Right lobe of liver (tissue), 4 donors: Measurements from ENCODE around the gene ERI3.

Experiments used
- CTCF ChIP-seq, 4 donors: fragments of 200-600 bp in 3 of 4; fragments of 450-650 bp in 1 of 4; IDR thresholded peaks; one replicate each; pipeline versions ENCODE4 v1.5.1 to v1.8.0; 2016 to 2022; ENCODE audit warnings: antibody characterized with exemption in 4 of 4, mild to moderate bottlenecking in 2 of 4
- POLR2A ChIP-seq: fragments of 450-650 bp; IDR thresholded peaks from one replicate; pipeline ENCODE4 v1.6.1; 2017; ENCODE audit warnings: antibody characterized with exemption, mild to moderate bottlenecking
- donor health status: DM: no; HTN: no; CAD: no.
- donor health status: DM: no; HTN: no; CAD: no.
- donor health status: DM: no; HTN: yes; CAD: no.

GRCh38 chr1:44251486-44251885, 103.6 kb downstream of the ERI3 start:
- TF ChIP-seq POLR2A (no peak), CTCF (IDR thresholded peaks at IDR 0.05) (no peak)
